ENCODE results near the gene FAM162B.

DNA sequence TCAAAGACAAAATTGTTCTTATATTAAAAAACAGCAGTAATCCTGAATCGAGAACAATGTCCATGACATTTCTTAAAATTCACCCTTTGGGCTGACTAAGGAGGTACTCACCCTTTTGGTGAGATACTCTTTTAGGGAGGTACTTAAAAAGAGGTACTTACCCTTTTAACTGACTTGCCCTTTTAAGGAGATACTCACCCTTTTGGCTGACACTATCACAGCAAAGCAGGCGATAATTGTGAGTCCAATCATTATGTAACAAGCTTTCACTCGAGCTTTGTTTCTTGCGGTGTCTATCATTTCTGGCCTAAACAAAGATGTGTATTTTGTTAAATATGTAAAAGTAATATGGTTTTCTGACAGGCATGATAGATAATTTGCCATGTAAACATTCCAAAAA is 3.7 kb downstream of the FAM162B start:
- no peak for TF ChIP-seq CTCF (IDR thresholded peaks at IDR 0.05)
- no peak for TF ChIP-seq POLR2A (IDR thresholded peaks at IDR 0.05)

Data from testis (tissue), 2 donors.